Measurements from ENCODE around the gene CCDC9B.

Gene CCDC9B

DNA sequence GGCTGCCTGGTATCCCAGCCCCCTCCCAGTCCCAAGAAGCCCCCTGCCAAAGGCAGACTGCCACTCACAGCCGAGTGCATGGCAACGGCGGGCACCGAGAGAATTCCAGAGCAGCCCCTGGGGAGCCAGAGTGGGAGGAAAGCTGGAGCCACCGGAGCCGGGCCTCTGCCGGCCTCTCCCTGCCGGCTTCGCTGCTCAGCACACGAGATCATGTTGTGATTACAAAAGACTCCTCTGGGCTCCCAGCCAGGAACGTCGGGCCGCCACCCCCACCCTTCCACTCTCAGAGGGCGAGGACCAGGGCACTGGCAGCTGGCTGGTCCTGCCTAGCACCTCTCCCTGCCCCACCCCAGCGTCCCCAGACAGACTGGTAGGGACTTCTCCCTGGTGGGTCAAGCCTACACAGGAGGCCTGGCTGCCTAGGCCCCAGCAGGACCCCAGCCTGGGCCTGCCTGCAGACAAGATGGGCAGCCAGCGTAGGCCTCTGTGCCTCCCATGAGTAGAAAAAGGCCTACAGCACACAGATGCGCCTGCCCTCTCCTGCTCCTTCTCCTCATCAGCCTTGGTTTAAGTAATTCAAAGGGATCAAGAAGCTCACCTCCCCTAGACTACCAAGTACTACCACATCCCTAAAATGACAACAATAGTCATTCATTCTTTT is at the start of gene CCDC9B:
TSS of gene CCDC9B (minus strand) at position 200 of the 661 bp plus-strand sequence. CDS start at position 80, 120 bp downstream.
- no peak for DNase-seq (ENCODE audit: low read depth)

DNA sequence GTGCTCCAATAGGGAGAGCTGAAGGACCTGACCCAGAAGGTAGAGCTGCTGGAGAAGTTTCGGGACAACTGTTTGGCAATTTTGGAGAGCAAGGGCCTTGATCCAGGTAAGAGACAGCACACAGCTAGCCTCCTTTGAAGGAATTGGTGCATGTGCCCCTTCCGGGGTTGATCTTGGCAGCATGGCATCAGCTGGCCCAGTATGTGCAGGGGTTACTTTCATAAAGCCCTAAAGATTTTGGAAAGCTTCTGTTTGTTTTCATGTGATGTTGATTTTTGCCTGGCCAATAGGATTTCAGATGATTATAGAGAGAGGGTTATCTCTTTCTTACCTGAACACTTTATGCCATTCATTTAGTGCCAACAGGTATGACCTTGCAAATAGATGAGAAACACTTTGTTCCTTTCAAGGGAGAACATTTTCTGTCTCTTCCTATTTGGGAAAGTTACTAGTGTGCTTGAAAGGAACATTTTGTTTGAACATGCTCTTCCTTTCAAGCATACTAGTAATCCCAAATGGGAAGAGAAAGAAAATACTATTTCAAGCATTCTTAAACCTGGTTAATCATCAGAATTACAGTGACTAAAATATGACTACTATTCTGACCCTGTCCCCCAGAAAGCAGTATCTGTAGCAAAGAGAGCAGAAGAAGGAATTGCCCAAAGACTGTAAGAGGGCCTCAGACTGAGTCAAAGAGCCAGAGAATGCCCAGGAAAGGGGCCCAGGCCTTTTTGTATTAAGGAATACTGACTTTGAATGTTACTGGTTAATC is 49.3 kb upstream of the CCDC9B start:
- no peak for DNase-seq (ENCODE audit: low read depth)

DNA sequence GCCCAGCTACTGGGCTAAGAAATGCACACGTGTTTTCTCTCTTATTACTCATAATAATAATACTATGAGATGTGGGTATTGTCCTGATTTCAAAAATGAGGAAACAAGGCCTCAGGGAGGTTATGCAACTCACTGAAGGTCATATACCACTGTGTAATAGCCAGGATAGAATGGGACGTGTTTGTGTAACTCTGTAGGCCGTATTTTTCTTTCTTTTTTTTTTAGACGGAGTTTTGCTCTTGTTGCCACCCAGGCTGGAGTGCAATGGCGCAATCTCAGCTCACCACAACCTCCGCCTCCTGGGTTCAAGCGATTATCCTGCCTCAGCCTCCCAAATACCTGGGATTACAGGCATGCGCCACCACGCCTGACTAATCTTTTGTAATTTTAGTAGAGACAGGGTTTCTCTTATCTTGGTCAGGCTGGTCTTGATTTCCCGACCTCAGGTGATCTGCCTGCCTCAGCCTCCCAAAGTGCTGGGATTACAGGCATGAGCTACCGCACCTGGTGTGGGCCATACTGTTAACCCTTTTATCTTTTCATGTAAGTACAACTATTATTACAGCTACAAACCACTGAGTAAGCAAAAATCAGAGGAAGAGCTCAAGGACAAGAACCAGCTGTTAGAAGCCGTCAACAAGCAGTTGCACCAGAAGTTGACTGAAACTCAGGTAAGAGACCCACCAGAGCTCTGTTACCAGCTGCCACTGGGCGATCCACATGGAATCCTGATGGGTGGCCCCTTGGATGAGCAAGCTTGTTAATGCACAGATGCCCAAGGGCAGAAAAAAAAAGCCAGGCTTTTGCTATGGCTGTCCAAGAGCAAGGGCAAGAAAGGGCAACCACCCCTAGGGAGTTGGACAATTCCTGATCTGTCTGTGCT is 48.4 kb upstream of the CCDC9B start:
- DNase-seq (ENCODE audit: low read depth): no peak

DNA sequence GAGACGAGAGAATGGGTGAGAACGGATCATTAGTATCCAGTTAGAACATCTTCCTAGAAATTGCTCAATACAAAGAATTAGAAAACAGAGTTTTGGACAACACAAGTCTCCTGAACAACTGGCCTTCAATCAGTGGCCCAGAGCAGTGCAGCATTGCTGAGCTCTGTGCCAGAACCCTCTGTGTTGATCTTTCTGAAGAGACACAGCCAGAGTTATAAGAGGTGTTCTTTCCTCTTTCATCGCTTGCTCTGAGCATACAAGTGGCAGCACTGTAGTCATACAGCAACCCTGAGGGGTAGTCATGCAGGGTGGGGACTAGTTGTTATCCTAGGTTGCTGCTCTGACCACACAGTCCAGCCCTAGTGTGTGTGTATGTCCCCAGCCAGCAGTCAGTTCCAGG is 45.7 kb upstream of the CCDC9B start:
- DNase-seq (ENCODE audit: low read depth): no peak

DNA sequence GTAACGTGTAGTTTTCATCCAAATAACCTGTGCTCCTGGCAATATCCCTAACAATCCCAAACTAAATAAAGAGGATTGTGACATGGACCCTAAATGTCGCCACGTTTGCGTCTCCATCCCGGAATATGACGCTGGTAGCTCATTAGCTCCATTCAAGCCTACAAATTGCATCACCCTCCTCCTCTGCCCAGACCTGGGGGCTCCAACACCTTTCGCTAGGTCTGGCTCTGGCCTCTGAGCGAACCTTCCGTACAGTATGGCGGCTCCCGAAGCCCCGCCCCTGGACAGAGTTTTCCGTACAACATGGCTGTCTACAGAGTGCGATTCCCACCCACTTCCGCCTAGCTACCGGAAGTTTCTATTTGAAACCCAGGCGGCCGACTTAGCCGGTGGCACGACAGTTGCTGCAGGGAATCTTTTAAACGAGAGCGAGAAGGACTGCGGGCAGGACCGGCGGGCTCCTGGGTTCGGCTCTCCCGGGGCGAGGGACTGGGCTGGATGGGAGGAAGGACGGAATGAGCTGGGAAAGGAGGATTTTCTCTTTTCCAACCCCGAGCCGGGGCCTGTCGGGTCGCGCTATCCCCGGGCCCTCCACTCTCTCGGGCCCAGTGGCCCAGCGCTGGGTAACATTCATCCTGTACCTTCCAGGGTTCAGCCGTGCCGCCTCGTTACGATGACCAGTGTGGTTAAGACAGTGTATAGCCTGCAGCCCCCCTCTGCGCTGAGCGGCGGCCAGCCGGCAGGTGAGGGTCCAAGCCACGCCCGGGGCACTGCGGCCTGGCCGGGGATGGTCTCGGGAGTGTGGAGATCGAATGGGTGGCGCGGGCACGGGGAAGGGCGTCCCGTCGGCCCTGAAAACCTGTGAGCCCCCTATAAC is 42.1 kb upstream of the CCDC9B start, which contains the start of gene KNSTRN:
TSS of gene KNSTRN (plus strand) at position 142 of the 877 bp plus-strand sequence. CDS start at position 257, 115 bp downstream.
- peak; percentile 78 for DNase-seq (ENCODE audit: low read depth)

DNA sequence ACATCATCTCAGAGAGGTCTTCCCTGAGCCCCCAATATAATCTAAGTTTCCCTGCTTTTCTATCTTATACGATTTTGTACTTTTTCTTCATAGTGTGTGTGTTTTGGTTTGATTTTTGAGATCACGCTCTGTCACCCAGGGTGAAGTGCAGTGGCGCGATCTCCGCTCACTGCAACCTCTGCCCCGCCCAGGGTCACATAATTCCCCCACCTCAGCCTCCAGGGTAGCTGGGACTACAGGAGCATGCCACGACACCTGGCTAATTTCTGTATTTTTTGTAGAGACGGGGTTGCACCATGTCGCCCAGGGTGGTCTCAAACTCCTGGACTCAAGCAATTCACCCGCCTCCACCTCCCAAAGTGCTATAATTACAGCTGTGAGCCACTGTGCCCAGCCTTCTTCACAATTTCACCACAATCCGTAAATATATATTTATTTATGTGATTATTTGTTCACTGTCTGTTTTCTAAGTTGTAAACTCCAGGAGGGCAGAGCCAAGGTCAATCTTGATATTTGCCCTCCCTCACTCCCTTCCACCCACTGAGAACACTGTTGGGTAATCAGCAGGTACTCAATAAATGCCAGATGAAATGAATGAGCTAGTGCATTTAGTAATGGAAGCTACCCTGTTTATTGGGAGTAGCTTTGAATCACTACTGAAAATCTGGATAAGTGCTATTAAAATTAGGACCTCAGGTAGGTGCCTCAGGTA is 41.2 kb upstream of the CCDC9B start:
- no peak for DNase-seq (ENCODE audit: low read depth)

DNA sequence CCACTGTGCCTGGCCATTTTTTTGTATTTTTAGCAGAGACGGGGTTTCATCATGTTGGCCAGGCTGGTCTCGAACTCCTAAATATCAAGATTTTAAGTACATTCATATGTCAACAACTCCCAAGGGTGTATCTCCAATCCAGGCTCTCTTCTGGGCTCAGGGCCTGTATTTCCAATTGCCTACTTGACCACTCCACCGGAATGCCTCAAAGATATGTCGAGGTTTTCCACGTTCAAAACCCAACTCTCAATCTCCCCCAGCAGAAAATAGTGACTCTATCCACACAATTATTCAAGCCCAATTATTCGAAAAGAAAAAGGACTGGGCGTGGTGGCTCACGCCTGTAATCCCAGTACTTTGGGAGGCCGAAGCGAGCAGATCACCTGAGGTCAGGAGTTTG is 39.9 kb upstream of the CCDC9B start:
- no peak for DNase-seq (ENCODE audit: low read depth)

DNA sequence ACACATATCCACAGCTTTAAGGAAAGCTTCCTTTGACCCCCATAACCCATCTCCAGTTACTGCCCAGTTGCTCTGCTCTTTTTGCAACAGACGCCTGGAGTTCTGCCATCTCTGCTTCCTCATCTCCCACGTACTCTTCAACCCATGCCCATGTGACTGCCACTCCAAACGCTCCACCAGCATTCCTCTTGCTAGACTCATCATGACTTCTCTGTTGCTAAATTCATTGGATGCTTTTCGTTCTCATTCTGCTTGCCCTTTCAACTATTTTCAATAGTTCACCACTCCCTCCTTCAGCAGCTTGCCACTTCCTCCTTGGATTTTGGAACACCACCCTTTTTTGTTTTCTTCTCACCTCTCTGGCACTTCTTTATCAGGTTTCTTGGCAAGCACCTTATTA is 39.1 kb upstream of the CCDC9B start:
- DNase-seq (ENCODE audit: low read depth): no peak

DNA sequence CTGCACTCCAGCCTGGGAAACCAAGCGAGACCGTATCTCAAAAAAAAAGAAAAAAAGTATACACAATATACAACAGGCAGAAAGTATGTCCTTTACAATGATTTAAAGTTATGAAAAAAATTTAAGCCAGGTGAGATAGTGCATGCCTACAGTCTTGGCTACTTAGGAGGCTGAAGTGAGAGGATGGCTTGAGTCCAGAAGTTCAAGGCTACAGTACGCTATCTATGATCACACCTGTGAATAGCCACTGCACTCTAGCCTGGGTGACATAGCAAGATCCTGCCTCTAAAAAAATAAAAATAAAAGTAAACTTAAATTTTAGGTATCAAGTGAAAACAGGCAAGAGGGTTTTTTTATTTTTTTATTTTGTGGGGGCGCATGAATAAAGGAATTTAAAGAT is 38.6 kb upstream of the CCDC9B start:
- no peak for DNase-seq (ENCODE audit: low read depth)

DNA sequence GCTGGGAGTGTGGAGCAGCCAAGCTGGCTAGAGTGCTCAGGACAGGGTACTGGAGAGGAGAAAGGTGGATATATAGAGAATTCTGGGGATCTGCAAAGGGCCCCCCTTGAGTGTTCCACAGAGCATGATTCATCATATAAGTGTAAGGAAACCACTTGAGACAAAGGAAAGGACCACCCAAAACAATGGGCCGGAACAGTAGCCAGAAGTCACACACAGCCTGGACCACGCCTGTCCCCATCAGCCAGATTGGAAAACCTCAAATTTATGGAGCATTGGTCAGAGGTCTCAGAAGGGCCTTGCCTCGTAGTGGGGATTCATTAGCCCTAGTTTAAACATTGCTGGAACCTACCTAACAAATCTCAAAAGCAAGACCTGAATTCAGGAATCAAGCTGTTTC is 36.9 kb upstream of the CCDC9B start:
- DNase-seq (ENCODE audit: low read depth): no peak

DNA sequence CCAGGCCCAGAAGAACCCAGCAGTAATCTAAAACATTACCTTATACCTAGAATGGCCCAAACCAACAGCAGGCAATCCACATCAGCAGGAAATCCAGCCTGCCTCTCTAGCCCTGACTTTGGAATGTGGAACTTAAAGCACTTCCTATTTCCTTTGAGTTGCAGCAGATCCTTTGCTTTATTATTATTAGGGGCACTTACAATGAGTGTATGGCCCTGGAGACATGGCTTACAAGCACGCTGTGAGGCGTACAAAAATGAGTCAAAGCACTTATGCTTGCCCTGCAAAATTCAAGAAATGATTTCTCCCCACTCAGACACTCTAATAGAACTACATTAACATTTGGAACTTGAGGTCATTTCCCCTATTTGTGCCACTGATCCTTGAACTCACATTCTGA is 32.2 kb upstream of the CCDC9B start:
- DNase-seq (ENCODE audit: low read depth): no peak

DNA sequence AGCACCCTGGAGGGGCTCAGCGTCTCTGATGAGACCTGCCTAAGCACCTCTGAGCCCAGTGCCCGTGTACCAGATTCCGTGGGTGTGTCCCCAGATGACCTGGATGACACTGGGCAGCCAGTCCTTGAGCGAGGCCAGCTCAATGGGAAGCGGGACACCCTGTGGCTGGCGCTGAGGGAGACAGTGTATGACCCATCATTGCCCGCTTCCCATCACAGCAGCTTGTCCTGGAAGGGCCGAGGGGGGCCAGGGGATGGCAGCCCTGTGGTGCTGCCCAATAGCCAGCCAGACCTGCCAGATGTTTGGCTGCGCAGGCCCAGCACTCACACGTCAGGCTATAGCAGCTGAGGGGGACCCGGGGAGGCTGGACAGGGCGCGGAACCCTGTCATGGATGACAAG is 29.2 kb upstream of the CCDC9B start:
- no peak for DNase-seq (ENCODE audit: low read depth)

DNA sequence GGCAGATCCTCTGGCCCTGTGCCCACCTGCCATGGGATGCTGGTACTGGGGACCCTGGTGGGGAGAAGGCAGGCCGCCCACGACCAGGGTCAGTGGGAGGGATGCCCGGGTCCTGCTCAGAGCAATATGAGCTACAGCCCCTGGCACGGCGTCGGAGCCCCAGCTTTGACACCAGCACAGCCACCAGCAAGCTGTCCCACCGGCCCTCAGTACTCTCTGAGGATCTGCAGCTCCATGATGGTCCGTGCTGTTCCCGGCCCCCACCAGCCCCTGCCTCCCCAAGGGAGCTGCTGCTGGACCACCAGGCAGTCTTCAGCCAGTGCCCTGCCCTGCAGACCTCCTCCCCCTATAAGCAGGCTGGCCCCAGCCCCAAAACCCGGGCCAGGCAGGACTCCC is 28.7 kb upstream of the CCDC9B start:
- DNase-seq (ENCODE audit: low read depth): no peak

DNA sequence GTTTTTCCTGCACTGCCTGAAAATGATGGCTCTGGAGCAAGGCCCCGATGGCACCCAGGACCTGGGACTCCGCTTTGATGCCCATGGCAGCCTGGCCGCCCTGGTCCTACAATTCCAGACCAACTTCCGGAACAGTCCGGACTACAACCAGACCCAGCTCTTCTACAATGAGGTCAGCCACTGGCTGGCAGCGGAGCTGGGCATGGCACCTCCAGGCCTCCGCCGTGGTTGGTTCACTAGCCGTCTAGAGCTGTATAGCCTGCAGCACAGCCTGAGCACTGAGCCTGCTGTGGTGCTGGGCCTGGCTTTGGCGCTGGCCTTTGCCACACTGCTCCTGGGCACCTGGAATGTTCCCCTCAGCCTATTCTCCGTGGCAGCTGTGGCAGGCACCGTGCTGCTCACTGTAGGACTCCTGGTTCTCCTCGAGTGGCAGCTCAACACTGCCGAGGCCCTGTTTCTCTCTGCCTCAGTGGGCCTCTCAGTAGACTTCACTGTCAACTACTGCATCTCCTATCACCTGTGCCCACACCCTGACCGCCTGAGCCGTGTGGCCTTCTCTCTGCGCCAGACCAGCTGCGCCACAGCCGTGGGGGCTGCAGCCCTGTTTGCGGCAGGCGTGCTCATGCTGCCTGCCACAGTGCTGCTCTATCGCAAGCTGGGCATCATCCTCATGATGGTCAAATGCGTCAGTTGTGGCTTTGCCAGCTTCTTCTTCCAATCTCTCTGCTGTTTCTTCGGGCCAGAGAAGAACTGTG is 28.2 kb upstream of the CCDC9B start:
- no peak for DNase-seq (ENCODE audit: low read depth)

DNA sequence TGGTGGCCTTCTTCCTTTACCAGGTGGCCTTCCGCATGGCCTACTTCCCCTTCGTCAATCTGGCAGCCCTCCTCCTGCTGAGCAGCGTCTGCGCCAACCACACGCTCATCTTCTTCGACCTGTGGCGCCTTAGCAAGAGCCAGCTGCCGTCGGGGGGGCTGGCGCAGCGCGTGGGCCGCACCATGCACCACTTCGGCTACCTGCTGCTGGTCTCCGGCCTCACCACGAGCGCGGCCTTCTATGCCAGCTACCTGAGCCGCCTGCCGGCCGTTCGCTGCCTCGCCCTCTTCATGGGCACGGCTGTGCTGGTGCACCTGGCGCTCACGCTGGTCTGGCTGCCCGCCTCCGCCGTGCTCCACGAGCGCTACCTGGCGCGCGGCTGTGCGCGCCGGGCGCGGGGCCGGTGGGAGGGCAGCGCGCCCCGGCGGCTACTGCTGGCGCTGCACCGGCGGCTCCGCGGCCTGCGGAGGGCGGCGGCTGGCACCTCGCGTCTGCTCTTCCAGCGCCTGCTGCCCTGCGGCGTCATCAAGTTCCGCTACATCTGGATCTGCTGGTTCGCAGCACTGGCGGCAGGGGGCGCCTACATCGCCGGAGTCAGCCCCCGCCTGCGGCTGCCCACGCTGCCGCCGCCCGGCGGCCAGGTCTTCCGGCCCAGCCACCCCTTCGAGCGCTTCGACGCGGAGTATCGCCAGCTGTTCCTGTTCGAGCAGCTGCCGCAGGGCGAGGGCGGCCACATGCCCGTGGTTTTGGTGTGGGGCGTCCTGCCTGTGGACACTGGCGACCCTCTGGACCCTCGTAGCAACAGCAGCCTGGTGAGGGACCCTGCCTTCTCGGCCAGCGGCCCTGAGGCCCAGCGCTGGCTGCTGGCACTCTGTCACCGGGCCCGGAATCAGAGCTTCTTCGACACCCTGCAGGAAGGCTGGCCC is 27.2 kb upstream of the CCDC9B start:
- DNase-seq (ENCODE audit: low read depth): peak; percentile 82

DNA sequence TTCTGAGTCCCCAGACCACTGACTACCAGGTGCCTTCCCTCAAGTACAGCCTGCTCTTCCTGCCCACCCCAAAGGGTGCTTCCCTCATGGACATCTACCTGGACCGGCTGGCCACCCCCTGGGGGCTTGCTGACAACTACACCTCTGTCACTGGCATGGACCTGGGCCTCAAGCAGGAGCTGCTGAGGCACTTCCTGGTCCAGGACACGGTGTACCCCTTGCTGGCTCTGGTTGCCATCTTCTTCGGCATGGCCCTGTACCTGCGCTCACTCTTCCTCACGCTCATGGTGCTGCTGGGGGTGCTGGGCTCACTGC is 26.6 kb upstream of the CCDC9B start:
- DNase-seq (ENCODE audit: low read depth): no peak

DNA sequence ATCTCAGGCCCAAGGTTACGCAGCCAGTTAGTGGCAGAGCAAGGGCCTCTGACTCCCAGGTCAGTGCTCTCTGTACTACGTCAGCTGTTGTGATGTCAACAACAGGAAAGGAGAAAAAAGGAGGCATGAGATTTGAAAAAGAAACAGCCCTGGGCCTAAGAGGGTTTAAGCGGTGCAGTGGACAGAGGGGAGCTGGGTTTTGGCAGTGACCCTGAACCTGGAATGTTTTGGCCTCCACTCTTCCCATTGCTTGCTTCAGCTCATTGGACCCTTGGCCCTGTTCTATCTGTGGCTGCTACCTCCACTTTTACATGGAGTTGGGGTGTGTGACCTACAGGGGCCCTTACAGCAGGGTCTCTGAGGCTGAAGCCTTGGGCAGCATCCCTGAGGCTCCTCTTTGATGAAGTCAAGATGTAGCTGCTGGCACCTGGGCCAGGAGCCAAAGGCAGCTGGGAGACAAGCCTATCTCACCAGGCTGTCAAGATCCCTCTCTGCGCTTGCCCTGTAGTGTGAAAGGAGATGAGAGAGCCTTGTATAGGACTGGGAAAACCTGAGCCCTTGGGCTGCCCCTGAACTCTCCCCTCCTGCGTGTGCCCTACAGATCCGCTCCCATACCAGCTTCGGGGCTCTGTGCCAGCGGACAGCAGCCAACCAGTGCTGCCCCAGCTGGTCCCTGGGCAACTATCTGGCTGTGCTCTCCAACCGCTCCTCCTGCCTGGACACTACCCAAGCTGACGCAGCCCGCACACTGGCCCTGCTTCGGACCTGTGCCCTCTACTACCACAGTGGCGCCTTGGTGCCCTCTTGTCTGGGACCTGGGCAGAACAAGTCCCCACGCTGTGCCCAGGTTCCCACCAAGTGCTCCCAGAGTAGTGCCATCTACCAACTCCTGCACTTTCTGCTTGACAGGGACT is 26.0 kb upstream of the CCDC9B start:
- DNase-seq (ENCODE audit: low read depth): no peak
